HAP-1 (cell line): ENCODE measurements around the gene CD69.
A peak's percentile ranks its signal among the peaks of the same experiment; 100 is the strongest.

Experiments
- DNase-seq, 2 experiments: peaks; one replicate each; pipeline ENCODE4 v3.0.0-alpha.2; 2016 to 2020; ENCODE audit warnings: low spot score in 2 of 2
- H3K27me3 ChIP-seq: fragments of 250-450 bp; sonication (Bioruptor Pico); 2 replicates; pipeline ENCODE4 v1.5.1; 2020; ENCODE audit warnings: low read depth, mild to moderate bottlenecking, moderate library complexity
- H3K36me3 ChIP-seq: fragments of 250-450 bp; sonication (Bioruptor Pico); replicated peaks from 2 replicates; pipeline ENCODE4 v1.5.1; 2020; ENCODE audit warnings: mild to moderate bottlenecking
- H3K4me1 ChIP-seq: fragments of 250-450 bp; sonication (Bioruptor Pico); 2 replicates; pipeline ENCODE4 v1.5.1; 2020; ENCODE audit warnings: mild to moderate bottlenecking
- H3K4me3 ChIP-seq: fragments of 250-450 bp; sonication (Bioruptor Pico); 2 replicates; pipeline ENCODE4 v1.5.1; 2020; ENCODE audit warnings: mild to moderate bottlenecking, moderate library complexity
- H3K9me3 ChIP-seq: fragments of 250-450 bp; sonication (Bioruptor Pico); 2 replicates; pipeline ENCODE4 v1.5.1; 2020; ENCODE audit warnings: mild to moderate bottlenecking, moderate library complexity
- in situ Hi-C: fragments of 300-500 bp; cut with MboI; formaldehyde crosslinking; loops from 3 replicates; pipeline ENCODE4 v1.14.3; 2020; ENCODE audit warnings: low sequenced_read_pairs, inconsistent platforms, mixed read lengths

CD69 gene

GRCh38 chr12:9760699-9761418 is at the start of gene CD69:
Gene CD69 (minus strand): TSS chr12:9760901. CDS start chr12:9760820, 81 bp downstream.
- no peaks in the 10 kb centered on the region for H3K36me3 ChIP-seq
- DNase-seq, result no peak
- H3K9me3 ChIP-seq, result no peaks in the 10 kb centered on the region
- in situ Hi-C loops, result no loop called here
- no peak within 1 kb of the TSS for H3K4me3 ChIP-seq
- no peaks in the 10 kb centered on the region for H3K27me3 ChIP-seq
- peaks cover 5% of the 10 kb centered on the region for H3K4me1 ChIP-seq

- no peak for DNase-seq
- Histone ChIP-seq H3K36me3 (no peaks in the 10 kb centered on the region), H3K4me3 (no peak overlapping the region), H3K9me3 (no peaks in the 10 kb centered on the region), H3K4me1 (peaks cover 5% of the 10 kb centered on the region), H3K27me3 (no peaks in the 10 kb centered on the region)
- in situ Hi-C loops, result no loop called here
Measured at GRCh38 chr12:9809866-9810265, 49.2 kb upstream of the CD69 start.

GRCh38 chr12:9809338-9809737 is 48.6 kb upstream of the CD69 start:
- no peaks in the 10 kb centered on the region for H3K36me3 ChIP-seq
- in situ Hi-C loops, result no loop called here
- no peak overlapping the region for H3K4me3 ChIP-seq
- no peaks in the 10 kb centered on the region for H3K27me3 ChIP-seq
- H3K9me3 ChIP-seq, result no peaks in the 10 kb centered on the region
- H3K4me1 ChIP-seq, result peaks cover 5% of the 10 kb centered on the region
- no peak for DNase-seq

GRCh38 chr12:9808504-9808903 is 47.8 kb upstream of the CD69 start:
- H3K36me3 ChIP-seq, result no peaks in the 10 kb centered on the region
- H3K9me3 ChIP-seq, result no peaks in the 10 kb centered on the region
- DNase-seq, result no peak
- H3K27me3 ChIP-seq, result no peaks in the 10 kb centered on the region
- H3K4me3 ChIP-seq, result no peak overlapping the region
- in situ Hi-C loops, result no loop called here
- no peaks in the 10 kb centered on the region for H3K4me1 ChIP-seq

GRCh38 chr12:9806714-9807113 is 46.0 kb upstream of the CD69 start:
- no peaks in the 10 kb centered on the region for H3K9me3 ChIP-seq
- in situ Hi-C loops, result no loop called here
- H3K4me1 ChIP-seq, result no peaks in the 10 kb centered on the region
- DNase-seq, result no peak
- no peaks in the 10 kb centered on the region for H3K27me3 ChIP-seq
- H3K36me3 ChIP-seq, result no peaks in the 10 kb centered on the region
- no peak overlapping the region for H3K4me3 ChIP-seq

GRCh38 chr12:9805883-9806282 is 45.2 kb upstream of the CD69 start:
- DNase-seq, result no peak
- Histone ChIP-seq H3K9me3 (no peaks in the 10 kb centered on the region), H3K36me3 (no peaks in the 10 kb centered on the region), H3K4me1 (no peaks in the 10 kb centered on the region), H3K4me3 (no peak overlapping the region), H3K27me3 (no peaks in the 10 kb centered on the region)
- in situ Hi-C loops, result no loop called here

GRCh38 chr12:9799961-9800360 is 39.3 kb upstream of the CD69 start:
- in situ Hi-C loops, result loop anchor here (5.0 kb wide), 1 partner anchor 48 kb away; no protein-coding TSS in a partner anchor
- H3K36me3 ChIP-seq, result no peaks in the 10 kb centered on the region
- H3K9me3 ChIP-seq, result no peaks in the 10 kb centered on the region
- peak; percentile 57 to 99 for DNase-seq
- peaks cover 26% of the 10 kb centered on the region for H3K4me1 ChIP-seq
- H3K27me3 ChIP-seq, result no peaks in the 10 kb centered on the region
- no peak overlapping the region for H3K4me3 ChIP-seq

GRCh38 chr12:9797722-9798619 is 37.3 kb upstream of the CD69 start:
- in situ Hi-C loops, result loop anchor here (5.0 kb wide), 1 partner anchor 46 kb away; no protein-coding TSS in a partner anchor

GRCh38 chr12:9796971-9797370 is 36.3 kb upstream of the CD69 start:
- Histone ChIP-seq H3K36me3 (no peaks in the 10 kb centered on the region), H3K4me3 (no peak overlapping the region), H3K27me3 (no peaks in the 10 kb centered on the region), H3K9me3 (no peaks in the 10 kb centered on the region), H3K4me1 (peaks cover 26% of the 10 kb centered on the region)
- in situ Hi-C loops, result loop anchor here (5.0 kb wide), 1 partner anchor 45 kb away; no protein-coding TSS in a partner anchor
- peak in 1 of 2 experiments; percentile 23 for DNase-seq

More at GRCh38 chr12:9797722-9798619, 37.3 kb upstream of the CD69 start:
- no peak overlapping the region for H3K4me3 ChIP-seq
- H3K4me1 ChIP-seq, result peaks cover 26% of the 10 kb centered on the region
- H3K36me3 ChIP-seq, result no peaks in the 10 kb centered on the region
- H3K9me3 ChIP-seq, result no peaks in the 10 kb centered on the region
- DNase-seq, result peak; percentile 79 to 92
- H3K27me3 ChIP-seq, result no peaks in the 10 kb centered on the region

GRCh38 chr12:9796346-9796745 is 35.6 kb upstream of the CD69 start:
- peaks cover 26% of the 10 kb centered on the region for H3K4me1 ChIP-seq
- no peaks in the 10 kb centered on the region for H3K27me3 ChIP-seq
- no peaks in the 10 kb centered on the region for H3K36me3 ChIP-seq
- H3K9me3 ChIP-seq, result no peaks in the 10 kb centered on the region
- in situ Hi-C loops, result loop anchor here (5.0 kb wide), 1 partner anchor 44 kb away; no protein-coding TSS in a partner anchor
- H3K4me3 ChIP-seq, result no peak overlapping the region
- DNase-seq, result no peak

- H3K9me3 ChIP-seq, result no peaks in the 10 kb centered on the region
- no peak for DNase-seq
- H3K36me3 ChIP-seq, result no peaks in the 10 kb centered on the region
- H3K4me1 ChIP-seq, result peaks cover 26% of the 10 kb centered on the region
- no peaks in the 10 kb centered on the region for H3K27me3 ChIP-seq
- in situ Hi-C loops, result loop anchor here (5.0 kb wide), 1 partner anchor 44 kb away; no protein-coding TSS in a partner anchor
- no peak overlapping the region for H3K4me3 ChIP-seq
Measured at GRCh38 chr12:9795945-9796344, 35.2 kb upstream of the CD69 start.

- Histone ChIP-seq H3K36me3 (no peaks in the 10 kb centered on the region), H3K4me1 (peaks cover 22% of the 10 kb centered on the region), H3K27me3 (no peaks in the 10 kb centered on the region), H3K9me3 (peaks cover 4% of the 10 kb centered on the region), H3K4me3 (no peak overlapping the region)
- in situ Hi-C loops, result loop anchor here (5.0 kb wide), 1 partner anchor 42 kb away; no protein-coding TSS in a partner anchor
- DNase-seq, result no peak
Measured at GRCh38 chr12:9794484-9795093, 33.9 kb upstream of the CD69 start.

GRCh38 chr12:9793779-9794395 is 33.2 kb upstream of the CD69 start:
- in situ Hi-C loops, result no loop called here
- Histone ChIP-seq H3K4me3 (no peak overlapping the region), H3K27me3 (no peaks in the 10 kb centered on the region), H3K36me3 (no peaks in the 10 kb centered on the region), H3K4me1 (peaks cover 15% of the 10 kb centered on the region), H3K9me3 (peaks cover 4% of the 10 kb centered on the region)
- no peak for DNase-seq
